ENCODE results near the gene KCNK7.

GRCh38 chr11:65595543-65596281, at the start of gene KCNK7:
- TF ChIP-seq GATA2 (IDR thresholded peaks at IDR 0.05; ENCODE audit: low read depth, low read length), result no peak
- no peak for TF ChIP-seq GATA3 (IDR thresholded peaks at IDR 0.05; ENCODE audit: low read depth, low read length)
